Measurements from ENCODE around the gene YWHAG.
"Not testable (repeated sequence)": the region's sequence is repeated elsewhere in the genome, so short reads cannot be mapped to it uniquely, and the experiment has no call there.

The YWHAG gene

DNA sequence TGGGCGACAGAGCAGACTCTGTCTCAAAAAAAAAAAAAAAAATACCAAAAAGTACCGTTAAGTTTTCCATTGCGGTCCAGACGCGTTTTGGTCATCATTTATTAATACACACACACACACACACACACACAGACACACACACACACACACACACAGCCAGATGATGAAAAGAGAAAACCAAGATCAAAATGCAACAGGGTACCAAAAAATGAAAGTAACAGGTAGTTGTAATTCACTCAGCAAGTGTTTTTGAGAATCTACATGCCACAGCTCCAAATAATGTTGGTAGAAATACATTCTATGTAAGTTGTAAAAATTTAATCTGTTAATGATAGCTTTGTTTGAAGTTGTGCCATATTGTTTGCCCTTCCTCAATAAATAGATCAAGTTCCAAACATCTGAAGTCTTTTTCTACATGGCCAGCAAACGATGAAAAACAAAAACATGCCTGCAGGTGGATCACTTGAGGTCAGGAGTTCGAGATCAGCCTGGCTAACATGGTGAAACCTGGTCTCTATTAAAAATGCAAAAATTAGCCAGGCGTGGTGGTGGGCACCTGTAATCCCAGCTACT lies 9.4 kb downstream of the YWHAG start:
- no peak for DNase-seq (ENCODE audit: low read depth in 1 of 2, low spot score in 1 of 2)

DNA sequence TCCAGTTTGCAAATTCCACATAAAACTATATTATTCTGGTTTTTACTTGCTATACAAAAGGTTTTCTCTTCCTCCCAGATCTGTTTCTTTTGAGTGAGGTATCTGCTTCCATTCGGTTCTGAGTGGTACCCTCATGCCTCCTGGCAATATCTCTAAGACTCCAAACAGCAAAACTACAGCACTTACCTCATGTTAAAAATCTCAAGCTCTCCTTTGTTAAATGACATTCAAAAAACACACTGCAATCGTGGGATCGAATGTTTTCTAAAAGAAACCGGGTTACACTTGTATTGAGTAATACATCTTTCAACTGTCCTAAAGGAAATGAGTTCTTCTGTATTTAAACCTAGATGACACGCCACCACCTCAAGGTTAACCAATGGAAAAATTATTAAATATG lies 11.1 kb downstream of the YWHAG start:
- no peak for DNase-seq (ENCODE audit: low read depth in 1 of 2, low spot score in 1 of 2)

DNA sequence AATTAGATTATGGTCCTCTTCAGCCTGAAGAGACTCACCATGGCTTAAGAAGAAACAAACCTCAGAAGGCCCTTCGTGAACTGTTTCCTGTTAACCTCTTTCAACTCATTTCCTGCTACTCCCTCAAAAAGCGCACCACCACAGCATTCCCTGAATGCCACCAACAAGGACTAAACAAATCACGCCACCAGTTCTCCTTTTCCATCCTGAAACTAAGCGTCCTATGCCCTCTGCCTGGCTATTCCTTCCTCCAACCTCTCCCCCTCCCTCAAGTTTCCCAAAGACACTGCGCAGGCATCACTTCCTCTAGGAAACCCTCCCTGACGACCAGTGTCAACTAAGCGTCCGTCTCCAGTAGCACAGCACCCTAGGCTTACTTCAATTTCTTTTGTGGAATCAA lies 12.0 kb downstream of the YWHAG start:
- no peak for DNase-seq (ENCODE audit: low read depth in 1 of 2, low spot score in 1 of 2)

DNA sequence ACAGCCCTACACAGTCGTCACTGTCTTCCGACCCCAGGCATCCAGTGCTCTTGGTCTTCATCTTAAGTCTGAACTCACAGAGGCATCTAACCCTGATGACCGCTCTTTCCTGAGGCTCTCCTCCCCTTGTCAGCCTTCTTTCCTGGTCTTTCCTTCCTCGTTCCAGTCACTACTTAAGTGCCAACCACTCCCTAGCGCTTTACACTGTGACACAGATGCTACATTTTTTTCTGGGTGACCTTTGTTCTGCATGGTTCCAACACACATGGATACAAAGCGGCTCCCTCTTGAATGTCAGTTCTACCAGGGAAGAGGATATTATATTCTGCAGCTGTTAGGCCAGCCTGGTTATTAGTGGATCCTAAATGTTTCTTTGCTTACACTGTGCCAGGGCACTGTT lies 12.7 kb downstream of the YWHAG start:
- DNase-seq (ENCODE audit: low read depth in 1 of 2, low spot score in 1 of 2), result no peak

DNA sequence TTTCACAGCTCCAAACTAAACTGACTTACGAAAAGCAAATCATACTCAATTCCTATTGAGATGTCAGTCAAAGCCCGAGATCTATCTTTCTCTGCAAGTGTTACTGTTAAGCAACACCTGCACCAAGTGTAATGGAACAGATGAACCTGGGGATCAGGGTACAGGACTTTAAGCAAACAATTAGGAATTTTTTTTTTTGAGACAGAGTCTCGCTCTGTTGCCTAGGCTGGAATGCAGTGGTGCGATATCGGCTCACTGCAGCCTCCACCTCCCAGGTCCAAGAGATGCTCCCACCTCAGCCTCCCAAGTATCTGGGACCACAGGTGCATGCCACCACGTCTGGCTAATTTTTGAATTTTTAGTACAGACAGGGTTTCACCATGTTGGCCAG lies 14.9 kb downstream of the YWHAG start:
- no peak for DNase-seq (ENCODE audit: low read depth in 1 of 2, low spot score in 1 of 2)

DNA sequence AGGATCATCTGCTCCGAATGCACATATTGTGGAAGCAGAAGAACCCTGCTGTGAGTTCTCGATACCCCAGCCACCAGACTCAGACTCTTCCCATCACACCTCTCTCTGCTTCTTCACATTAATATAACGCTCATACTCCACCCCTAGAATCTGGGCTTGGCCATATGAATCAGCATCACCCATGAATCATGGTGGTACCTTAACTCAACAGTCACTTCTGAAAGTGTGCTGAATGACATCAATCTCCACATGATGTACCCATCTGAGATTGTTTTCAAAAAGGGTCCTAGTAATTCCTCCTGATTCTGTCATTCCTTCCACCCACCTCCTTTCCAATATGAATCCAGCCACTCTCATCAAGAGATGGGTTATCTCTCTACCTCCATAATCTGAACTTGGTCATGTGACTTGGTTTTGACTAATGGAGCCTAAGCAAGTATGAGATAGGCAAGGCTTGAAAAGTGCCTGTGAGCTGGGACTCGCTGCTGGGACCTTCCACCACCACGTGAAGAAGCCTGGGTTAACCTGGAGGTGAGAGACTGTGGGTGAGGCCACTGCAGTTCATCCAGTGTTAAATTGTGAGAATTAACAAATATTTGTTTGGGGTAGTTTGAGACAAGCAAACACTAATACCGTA lies 15.4 kb downstream of the YWHAG start:
- DNase-seq (ENCODE audit: low read depth in 1 of 2, low spot score in 1 of 2), result no peak

DNA sequence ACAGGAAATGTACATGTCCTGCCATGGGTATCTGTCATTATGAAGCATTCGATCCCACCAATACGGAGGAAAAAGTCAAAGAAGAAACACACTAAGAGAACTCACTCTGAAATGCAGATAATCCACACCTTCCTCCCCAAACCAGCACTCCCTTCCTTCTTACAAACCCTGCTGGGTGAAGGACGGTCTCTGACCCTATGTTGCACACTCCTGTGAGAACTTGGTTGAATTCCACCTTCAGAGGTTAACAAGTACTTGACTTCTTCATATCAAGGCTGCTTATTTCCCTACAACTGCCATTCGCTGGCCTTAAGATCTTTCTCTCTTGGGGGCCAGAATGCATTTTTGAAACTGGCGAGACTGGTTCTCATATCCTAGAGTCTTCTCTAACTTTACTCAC lies 16.6 kb downstream of the YWHAG start:
- DNase-seq (ENCODE audit: low read depth in 1 of 2, low spot score in 1 of 2), result no peak

DNA sequence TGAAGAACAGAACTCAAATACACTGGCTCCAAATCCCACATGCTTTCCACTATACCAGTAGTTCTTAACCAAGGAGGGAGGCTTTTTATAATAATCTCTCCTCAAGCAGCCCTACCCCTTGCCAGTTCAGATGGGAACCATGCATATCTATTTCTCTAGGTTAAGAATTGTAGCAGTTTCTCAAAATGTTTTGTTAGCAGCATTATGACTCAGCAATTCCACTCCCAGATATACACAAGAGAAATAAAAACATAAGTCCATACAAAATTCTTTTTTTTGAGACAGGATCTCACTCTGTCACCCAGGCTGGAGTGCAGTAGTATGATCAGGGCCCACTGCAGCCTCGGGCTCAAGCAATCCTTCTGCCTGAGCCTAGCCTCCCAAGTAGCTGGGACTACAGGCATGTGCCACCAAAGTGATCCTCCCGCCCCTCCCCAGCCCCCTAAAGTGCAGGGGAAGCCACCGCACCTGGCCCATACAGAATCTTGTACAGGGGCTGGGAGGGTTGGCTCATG lies 18.1 kb downstream of the YWHAG start:
- DNase-seq (ENCODE audit: low read depth in 1 of 2, low spot score in 1 of 2), result no peak

DNA sequence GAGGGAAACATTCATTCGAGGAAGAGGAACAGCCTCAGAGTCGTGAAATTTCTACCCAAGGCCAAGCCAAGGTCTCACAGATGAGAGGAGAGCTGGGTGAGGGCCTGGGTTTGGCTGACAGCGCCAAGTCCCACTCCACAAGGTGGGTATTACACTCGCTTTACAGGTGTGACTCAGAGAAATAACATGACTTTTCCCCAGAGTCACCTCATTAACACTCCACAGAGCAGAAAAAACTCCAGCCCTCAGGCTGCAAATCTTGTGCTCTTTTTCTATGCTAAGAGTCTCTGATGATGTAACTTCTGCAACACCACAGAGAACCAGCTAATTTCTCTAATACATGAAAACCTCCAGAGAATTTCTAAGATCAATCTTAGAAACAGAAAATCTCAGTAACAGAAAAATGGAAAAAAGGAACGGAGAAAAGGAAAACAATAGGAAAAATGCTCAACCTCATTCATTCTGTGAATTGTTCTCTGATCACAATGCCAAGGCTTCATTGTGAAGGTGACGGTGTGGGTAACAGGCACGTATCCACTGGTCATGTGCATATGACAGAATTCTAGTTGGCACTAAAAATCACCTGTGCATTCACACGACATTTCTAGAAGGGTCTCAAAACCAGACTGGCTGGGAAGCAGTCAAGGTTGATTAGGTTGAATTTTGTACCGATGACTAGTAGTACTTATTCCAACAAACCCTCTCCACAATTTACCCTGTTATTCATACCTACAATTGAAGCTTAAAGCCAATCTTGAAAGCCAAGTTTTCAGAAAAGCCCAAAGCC lies 20.3 kb downstream of the YWHAG start:
- no peak for DNase-seq (ENCODE audit: low read depth in 1 of 2, low spot score in 1 of 2)

DNA sequence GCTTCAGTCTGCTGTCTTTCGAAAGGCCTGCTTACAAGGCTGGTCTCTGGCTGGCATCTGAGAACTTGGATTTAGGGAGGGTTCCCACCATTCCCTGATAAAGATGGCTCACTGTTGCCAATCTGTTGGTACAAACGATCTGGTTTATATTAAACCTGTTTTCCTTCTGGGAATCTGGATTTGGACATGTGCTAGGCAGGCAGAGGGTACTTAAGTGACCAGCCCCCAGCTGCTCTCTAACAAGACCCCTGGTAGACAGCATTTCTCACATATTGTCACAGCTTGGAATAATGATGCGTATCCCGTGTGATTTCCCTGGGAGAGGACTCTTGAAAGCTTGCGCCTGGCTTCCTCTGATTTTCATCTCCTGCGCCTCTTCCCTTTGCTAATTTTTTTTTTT lies 21.6 kb downstream of the YWHAG start:
- no peak for DNase-seq (ENCODE audit: low read depth in 1 of 2, low spot score in 1 of 2)

DNA sequence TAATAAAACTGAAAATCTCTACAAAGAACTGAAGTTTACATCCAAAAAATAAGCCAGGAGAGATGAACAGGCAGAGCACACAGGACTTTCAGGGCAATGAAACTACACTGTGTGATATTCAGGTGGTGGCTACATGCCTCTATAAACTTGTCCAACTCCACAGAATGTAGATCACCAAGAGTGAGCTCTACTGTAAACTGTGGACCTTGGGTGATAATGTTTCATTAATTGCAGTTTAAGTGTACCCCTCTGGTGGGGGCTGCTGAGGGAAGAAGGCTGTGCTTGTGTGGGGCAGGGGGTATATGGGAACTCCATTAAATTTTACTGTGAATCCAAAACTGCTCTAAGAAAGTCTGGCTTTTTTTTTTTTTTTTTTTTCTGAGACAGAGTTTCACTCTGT lies 22.7 kb downstream of the YWHAG start:
- DNase-seq (ENCODE audit: low read depth in 1 of 2, low spot score in 1 of 2), result no peak

DNA sequence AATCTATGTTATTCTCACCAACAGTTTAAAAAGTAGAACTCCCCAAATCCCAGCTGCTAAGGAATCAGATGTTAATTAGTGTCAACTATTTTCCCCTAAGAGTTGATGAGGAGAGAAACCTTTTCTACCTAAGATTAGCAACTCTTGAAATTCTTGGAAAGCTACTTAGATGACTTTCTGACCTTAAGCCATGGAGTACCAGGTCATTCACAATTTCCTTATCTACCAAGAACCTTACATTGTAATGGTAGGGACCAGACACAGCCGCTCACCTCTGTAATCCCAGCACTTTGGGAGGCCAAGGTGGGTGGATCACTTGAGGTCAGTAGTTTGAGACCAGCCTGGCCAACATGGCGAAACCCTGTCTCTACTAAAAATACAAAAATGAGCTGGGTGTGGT lies 23.4 kb downstream of the YWHAG start:
- not testable (repeated sequence) for DNase-seq (ENCODE audit: low read depth in 1 of 2, low spot score in 1 of 2)

DNA sequence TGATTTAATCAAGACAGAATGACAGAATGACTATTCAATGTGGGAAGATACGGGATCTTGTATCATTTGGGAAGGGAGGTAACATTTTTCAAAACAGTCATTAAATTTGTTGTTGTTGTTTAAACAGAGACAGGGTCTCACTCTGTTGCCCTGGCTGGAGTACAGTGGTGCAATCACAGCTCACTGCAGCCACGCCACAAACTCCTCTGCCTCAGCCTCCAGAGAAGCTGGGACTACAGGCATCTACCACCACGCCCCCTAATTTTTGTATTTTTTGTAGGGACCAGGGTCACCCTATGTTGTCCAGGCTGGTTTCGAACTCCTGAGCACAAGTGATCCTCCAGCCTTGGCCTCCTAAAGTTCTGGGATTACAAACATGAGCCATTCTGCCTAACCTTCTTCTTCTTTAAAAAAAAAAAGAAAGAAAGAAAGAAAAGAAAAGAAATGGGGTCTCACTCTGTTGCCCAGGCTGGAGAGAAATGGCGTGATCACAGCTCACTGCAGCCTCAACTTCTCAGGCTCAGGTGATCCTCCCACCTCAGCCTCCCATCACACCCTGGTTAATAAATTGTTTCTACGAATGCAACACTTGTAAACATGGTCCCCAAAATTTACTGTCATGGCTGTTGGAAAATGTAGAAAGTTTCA lies 24.3 kb downstream of the YWHAG start:
- DNase-seq (ENCODE audit: low read depth in 1 of 2, low spot score in 1 of 2), result no peak

DNA sequence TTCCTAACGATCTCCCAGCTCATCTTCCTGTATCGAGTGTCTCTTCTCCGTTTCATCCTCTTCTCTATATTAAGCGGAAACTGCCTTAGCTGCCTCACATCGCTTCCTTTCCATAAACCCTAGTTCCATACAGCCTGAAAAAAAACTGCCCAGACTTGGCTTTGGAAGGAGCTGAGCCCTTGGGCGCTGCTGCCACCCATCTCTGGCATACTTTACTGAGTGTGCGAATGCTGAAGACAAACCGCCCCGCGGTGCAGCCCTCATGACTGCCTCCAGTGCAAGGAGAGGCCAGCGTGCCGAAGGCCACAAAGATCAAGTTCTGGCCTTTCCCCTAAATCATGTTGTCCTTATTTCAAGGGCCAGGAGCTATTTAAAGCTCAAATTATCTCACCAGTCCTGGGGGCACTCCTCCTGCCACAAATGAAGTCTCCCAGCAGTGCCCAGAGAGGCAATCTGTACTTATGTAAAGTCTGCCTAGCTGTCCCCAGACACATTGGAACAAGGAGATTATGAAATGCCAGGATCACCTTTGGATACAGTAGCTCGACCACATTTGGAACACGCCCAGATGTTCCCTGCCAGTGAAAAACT lies 25.2 kb downstream of the YWHAG start:
- no peak for DNase-seq (ENCODE audit: low read depth in 1 of 2, low spot score in 1 of 2)

DNA sequence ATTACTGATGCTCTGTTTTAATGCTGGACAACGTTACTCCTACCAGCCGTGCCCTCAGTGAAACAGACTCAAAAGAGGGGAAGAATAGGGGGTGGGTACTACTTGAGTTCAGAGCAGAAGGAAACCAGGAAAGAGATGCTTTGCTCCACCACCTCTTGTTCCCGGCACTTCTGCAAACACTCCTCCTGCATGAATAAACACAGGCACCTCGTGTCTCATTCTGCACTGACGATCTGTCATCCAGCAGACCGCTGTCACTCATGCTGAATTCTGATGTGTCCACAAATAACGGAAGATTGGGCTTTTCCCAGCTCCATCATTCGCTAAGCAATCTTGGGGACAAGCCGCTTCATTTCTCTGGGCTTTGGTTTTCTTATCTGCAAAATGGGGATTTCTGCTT lies 26.7 kb downstream of the YWHAG start:
- DNase-seq (ENCODE audit: low read depth in 1 of 2, low spot score in 1 of 2), result no peak

DNA sequence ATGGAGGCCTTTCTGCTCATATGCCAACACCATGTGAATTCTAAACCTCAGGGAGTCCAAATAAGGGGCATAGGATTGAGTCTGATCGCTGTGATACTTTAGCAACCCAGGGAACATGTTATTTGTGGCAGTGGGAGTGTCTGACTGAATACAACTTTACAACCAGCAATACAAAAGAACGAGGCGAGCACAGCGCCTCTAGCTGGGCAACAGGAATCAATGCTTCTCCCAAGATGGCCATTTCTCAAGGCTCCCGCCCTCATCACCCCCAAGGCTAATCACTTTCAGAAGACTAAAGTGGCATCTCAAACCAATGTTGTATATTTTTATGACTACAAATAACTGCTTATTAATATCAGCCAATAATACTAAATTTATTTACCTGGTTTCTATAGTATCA lies 28.1 kb downstream of the YWHAG start:
- no peak for DNase-seq (ENCODE audit: low read depth in 1 of 2, low spot score in 1 of 2)

DNA sequence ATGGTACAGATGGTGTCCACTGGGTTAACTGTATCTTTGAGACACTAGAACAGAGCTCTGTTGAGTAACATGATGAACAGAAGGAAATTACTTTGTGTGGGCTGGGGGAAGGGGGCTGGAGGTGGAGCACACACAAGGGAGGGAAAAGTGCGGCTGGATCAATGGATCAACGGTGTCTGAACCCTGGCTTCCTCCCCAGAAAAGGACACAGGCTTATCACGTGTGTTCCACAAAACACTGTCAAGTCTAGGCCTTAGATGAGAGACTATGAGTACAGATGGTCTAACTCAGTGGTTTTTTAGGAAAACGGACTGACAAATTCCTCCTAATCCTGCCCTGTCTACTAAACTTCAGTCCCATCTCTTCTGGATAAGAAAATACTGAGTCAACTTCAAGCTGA lies 28.5 kb downstream of the YWHAG start:
- no peak for DNase-seq (ENCODE audit: low read depth in 1 of 2, low spot score in 1 of 2)

DNA sequence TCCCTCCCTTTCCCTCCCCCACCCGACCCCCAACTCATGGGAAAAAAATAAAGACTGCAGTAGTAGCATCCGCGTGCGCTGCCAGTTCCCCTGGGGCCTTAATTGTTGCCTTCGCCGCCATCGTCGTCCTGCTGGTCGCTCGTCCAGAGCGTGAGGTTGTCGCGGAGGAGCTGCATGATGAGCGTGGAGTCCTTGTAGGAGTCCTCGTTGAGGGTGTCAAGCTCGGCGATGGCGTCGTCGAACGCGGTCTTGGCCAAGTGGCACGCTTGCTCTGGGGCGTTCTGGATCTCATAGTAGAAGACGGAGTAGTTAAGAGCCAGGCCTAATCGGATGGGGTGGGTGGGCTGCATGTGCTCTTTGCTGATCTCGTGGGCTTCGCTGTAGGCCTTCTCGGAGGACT lies 29.3 kb downstream of the YWHAG start:
- DNase-seq (ENCODE audit: low read depth in 1 of 2, low spot score in 1 of 2), result no peak

DNA sequence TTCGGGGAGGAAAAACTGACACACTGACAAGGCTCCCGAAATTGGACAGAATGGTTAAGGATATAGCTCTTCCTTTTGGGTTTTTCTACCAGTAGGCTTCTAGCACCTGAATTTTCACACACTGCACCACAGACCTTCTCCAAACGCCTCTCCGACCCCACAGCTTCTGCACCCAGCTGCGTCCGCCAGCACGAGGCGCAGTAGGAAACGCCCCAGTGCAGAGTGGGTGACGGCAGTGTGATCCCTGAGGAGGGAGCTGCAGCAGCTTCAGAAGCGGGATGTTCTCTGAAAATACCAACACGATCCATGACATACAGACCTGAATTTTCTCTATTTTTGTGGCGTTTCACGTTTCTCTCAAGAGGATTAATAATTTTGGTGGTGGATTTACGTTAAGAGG lies 30.4 kb downstream of the YWHAG start:
- no peak for DNase-seq (ENCODE audit: low read depth in 1 of 2, low spot score in 1 of 2)

DNA sequence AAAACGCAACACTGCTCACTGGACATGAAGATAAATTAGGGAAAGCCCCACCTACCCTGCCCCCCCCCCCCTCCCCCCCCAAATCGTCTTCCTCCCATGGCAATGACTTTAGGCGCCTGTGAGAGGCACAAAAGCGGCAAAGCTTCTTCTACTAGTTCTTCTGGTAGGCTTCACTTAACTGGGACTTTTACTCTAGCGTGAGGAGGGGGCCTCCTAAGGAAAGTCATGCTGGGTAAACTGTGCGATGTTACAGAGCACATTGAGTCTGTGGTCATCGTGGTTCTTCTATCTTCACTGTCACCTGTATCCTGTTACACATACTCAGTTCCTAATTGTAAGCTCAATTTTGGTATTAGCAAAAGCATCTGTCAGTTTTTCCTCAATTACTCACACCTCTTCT lies 31.2 kb downstream of the YWHAG start:
- DNase-seq (ENCODE audit: low read depth in 1 of 2, low spot score in 1 of 2), result no peak

DNA sequence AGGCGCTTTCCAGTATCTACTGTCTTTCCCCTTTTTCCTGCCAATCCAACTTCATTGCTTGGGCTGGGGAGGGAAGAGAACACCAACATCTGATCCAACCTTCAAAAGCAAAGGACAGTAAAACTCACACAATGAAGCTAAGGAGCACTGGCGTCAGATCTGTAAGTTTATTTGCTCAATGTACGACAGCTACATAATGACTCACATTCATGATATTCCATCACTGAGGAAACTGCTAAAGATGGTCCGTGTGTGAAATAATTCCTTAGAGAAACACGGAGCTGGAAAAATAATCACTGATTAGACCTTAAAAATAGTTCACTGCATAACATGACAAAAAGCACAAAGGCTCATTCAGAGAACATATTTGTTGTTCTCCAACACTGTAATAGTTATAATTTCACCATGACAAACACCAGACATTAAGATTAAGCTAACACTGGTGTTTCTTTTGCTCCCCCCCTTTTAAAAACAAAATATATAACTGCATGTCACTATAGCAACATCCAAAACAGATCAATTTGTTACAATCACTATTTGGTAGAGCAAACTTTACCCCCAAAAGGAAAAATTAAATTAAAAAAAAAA lies 32.1 kb downstream of the YWHAG start:
- no peak for DNase-seq (ENCODE audit: low read depth in 1 of 2, low spot score in 1 of 2)

Measured in activated CD4-positive, alpha-beta T cell treated with anti-CD3 and anti-CD28 coated beads, Interleukin-2, amount 50 U/mL, for 24 hours (primary cell).